C4-2B (cell line): Measurements from ENCODE around the gene DNAJB13.

Experiments
- ZFX ChIP-seq: fragments of 450-650 bp; IDR thresholded peaks from 2 replicates; pipeline ENCODE4 v1.6.1; 2017
- TF ChIP-seq, protein P1 (sequence below): fragments of 450-650 bp; conservative IDR thresholded peaks from 2 replicates; pipeline ENCODE4 v1.5.1; 2017; ENCODE audit warnings: mild to moderate bottlenecking

DNA sequence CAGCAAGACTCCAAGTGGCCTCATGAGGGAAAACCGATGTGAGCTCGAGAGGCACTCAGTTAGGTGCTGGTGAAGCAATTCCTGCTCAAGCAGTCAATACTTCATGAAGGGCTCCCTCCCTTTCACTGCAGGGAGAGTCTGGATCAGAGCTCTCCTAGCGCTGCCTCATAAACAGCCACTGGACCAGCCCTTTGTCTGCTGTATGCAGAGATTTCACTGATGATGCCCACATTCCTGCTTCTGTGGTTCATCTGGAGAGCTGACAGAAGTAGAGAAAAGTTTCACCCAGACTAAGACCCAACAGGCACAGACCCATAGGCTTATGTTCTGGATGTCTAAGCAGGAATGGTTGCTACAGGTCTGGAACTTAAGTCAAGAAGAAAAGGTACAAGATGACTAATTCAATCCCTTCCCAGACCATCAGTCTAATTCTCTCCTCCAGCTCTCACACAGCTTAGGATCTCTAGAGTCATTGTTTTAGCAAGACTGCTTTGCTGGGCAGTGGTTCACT is 27.8 kb downstream of the DNAJB13 start:
- TF ChIP-seq, protein P1, sequence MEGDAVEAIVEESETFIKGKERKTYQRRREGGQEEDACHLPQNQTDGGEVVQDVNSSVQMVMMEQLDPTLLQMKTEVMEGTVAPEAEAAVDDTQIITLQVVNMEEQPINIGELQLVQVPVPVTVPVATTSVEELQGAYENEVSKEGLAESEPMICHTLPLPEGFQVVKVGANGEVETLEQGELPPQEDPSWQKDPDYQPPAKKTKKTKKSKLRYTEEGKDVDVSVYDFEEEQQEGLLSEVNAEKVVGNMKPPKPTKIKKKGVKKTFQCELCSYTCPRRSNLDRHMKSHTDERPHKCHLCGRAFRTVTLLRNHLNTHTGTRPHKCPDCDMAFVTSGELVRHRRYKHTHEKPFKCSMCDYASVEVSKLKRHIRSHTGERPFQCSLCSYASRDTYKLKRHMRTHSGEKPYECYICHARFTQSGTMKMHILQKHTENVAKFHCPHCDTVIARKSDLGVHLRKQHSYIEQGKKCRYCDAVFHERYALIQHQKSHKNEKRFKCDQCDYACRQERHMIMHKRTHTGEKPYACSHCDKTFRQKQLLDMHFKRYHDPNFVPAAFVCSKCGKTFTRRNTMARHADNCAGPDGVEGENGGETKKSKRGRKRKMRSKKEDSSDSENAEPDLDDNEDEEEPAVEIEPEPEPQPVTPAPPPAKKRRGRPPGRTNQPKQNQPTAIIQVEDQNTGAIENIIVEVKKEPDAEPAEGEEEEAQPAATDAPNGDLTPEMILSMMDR: no peak
- TF ChIP-seq ZFX: no peak
